DMS153 treated with DMSO at 0.1 percent for 48 hours (cell line): ENCODE measurements around the gene DLG2.
A peak's percentile ranks its signal among the peaks of the same experiment; 100 is the strongest.

Source experiments
- DNase-seq: peaks from one replicate; lab custom pipeline; 2025; ENCODE audit not compliant: unreplicated experiment; lab: John Stamatoyannopoulos, UW

The DLG2 gene

GRCh38 chr11:84164728-84165127, 1462.4 kb downstream of the DLG2 start:
- DNase-seq = no peak

- no peak for DNase-seq
Observed at GRCh38 chr11:84163116-84163515, 1464.0 kb downstream of the DLG2 start.

GRCh38 chr11:84157639-84158038, 1469.5 kb downstream of the DLG2 start:
- no peak for DNase-seq

GRCh38 chr11:84146826-84147225, 1480.3 kb downstream of the DLG2 start:
- DNase-seq = no peak

GRCh38 chr11:84145616-84146185, 1481.4 kb downstream of the DLG2 start:
- DNase-seq = no peak

- no peak for DNase-seq
Observed at GRCh38 chr11:84144531-84144930, 1482.6 kb downstream of the DLG2 start.

GRCh38 chr11:84142411-84142810, 1484.7 kb downstream of the DLG2 start:
- no peak for DNase-seq

- DNase-seq = no peak
Observed at GRCh38 chr11:84140386-84141169, 1486.6 kb downstream of the DLG2 start.

- DNase-seq = no peak
Observed at GRCh38 chr11:84137960-84138359, 1489.2 kb downstream of the DLG2 start.

- DNase-seq = no peak
Observed at GRCh38 chr11:84137505-84137904, 1489.6 kb downstream of the DLG2 start.

GRCh38 chr11:84136926-84137325, 1490.2 kb downstream of the DLG2 start:
- DNase-seq = no peak

GRCh38 chr11:84130646-84131427, 1496.3 kb downstream of the DLG2 start:
- no peak for DNase-seq

- DNase-seq = no peak
Observed at GRCh38 chr11:84129961-84130576, 1497.1 kb downstream of the DLG2 start.

GRCh38 chr11:84128840-84129239, 1498.3 kb downstream of the DLG2 start:
- DNase-seq = no peak

- no peak for DNase-seq
Observed at GRCh38 chr11:84117394-84117793, 1509.8 kb downstream of the DLG2 start.

- peak; percentile 27 for DNase-seq
Observed at GRCh38 chr11:84106541-84106940, 1520.6 kb downstream of the DLG2 start.

GRCh38 chr11:84105148-84105547, 1522.0 kb downstream of the DLG2 start:
- DNase-seq = no peak

GRCh38 chr11:84103096-84103495, 1524.0 kb downstream of the DLG2 start:
- peak; percentile 10 for DNase-seq

GRCh38 chr11:84097186-84097585, 1530.0 kb downstream of the DLG2 start:
- no peak for DNase-seq

- DNase-seq = no peak
Observed at GRCh38 chr11:84091212-84091986, 1535.7 kb downstream of the DLG2 start.
